Mesothelial cell of epicardium (in vitro differentiated cells): ENCODE data around the gene CCDC74B. TPM values are rescaled to one million over a fixed set of nuclear protein-coding genes. Genes with fewer than 3 reads are reported as not detected.
"Not testable (repeated sequence)": the region's sequence is repeated elsewhere in the genome, so short reads cannot be mapped to it uniquely, and the experiment has no call there.

Experiments used
- DNase-seq, 2 experiments: peaks; one replicate each; pipeline ENCODE4 v3.0.0; 2021; ENCODE audit warnings: low spot score in 2 of 2; ENCODE audit not compliant: unreplicated experiment in 2 of 2
- H3K27ac Mint-ChIP-seq: 2 replicates; pipeline ENCODE4 v1.8.0; 2021; ENCODE audit warnings: mixed read lengths
- H3K27me3 Mint-ChIP-seq: 2 replicates; pipeline ENCODE4 v1.8.0; 2021; ENCODE audit warnings: low read depth, mixed read lengths
- H3K36me3 Mint-ChIP-seq: 2 replicates; pipeline ENCODE4 v1.8.0; 2021; ENCODE audit warnings: mixed read lengths
- H3K4me1 Mint-ChIP-seq: 2 replicates; pipeline ENCODE4 v1.8.0; 2021; ENCODE audit warnings: mixed read lengths
- H3K4me3 Mint-ChIP-seq: 2 replicates; pipeline ENCODE4 v1.8.0; 2021; ENCODE audit warnings: mild to moderate bottlenecking, moderate library complexity, mixed read lengths
- H3K9me3 Mint-ChIP-seq: 2 replicates; pipeline ENCODE4 v1.8.0; 2021; ENCODE audit warnings: mixed read lengths
- total RNA-seq: library from RNA; stranded (reverse); gene quantifications from 3 replicates; pipeline ENCODE4 v1.2.1, GENCODE V29; 2021
- TF ChIP-seq, protein P1 (sequence below): fragments of 200-600 bp; sonication (generic); IDR thresholded peaks from one replicate; pipeline ENCODE4 v1.5.0; 2021; ENCODE audit warnings: antibody characterized with exemption; ENCODE audit not compliant: unreplicated experiment

Gene CCDC74B
- total RNA-seq, 1 donor from 2014 or later, result 8.9 TPM

DNA sequence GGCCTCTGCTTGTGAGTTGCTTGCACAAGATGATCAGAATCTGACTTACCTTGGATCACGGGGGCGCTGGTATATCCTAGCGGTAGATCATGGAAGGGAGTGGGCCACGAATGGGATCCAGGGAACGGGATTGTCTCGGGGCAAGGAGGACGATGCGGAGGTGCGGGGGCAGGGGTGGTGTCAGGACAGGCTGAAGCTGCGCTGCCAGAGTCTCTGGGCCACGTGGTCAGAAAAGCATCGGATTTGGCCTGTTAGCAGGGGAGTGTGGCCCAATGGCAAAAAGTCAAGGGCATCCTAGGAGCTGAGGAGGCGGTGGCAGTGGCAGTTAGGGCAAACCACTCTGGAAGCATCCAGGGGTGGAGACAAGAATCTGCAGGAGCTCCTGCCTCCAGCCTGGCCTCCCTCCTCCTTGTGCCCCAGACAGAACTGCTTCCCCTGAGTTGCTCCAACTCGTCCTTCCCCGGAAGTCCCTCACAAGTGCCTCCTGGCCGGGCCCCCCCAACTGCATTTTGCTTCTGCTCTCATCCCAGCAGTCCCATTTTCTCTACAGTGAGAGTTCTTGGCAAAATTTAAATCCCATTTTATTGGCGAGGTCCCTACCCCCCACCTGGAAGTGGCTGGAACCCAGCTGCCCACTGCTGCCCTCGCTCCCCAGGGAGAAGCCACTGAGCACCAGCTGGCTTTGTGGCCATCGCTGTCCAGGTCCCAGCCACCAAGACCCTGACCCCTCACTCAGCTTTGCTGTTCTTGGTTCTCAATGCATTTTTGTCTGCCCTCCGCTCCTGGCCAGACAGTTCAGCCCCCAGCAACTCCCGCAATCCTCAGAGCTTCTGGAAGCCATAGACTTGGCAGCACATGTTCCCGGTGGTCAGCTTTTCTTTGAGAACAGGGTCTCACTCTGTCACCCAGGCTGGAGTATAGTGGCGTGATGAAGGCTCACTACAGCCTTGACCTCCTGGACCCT lies 5.6 kb upstream of the CCDC74B start:
- H3K36me3 Mint-ChIP-seq, result peaks cover 6% of the 10 kb centered on the region
- DNase-seq, result peak in 1 of 2 experiments; percentile 10
- H3K9me3 Mint-ChIP-seq, result no peaks in the 10 kb centered on the region
- H3K27me3 Mint-ChIP-seq, result no peaks in the 10 kb centered on the region
- H3K27ac Mint-ChIP-seq, result no peak overlapping the region
- no peaks in the 10 kb centered on the region for H3K4me1 Mint-ChIP-seq
- TF ChIP-seq, protein P1, sequence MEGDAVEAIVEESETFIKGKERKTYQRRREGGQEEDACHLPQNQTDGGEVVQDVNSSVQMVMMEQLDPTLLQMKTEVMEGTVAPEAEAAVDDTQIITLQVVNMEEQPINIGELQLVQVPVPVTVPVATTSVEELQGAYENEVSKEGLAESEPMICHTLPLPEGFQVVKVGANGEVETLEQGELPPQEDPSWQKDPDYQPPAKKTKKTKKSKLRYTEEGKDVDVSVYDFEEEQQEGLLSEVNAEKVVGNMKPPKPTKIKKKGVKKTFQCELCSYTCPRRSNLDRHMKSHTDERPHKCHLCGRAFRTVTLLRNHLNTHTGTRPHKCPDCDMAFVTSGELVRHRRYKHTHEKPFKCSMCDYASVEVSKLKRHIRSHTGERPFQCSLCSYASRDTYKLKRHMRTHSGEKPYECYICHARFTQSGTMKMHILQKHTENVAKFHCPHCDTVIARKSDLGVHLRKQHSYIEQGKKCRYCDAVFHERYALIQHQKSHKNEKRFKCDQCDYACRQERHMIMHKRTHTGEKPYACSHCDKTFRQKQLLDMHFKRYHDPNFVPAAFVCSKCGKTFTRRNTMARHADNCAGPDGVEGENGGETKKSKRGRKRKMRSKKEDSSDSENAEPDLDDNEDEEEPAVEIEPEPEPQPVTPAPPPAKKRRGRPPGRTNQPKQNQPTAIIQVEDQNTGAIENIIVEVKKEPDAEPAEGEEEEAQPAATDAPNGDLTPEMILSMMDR, result no peak
- no peak overlapping the region for H3K4me3 Mint-ChIP-seq

DNA sequence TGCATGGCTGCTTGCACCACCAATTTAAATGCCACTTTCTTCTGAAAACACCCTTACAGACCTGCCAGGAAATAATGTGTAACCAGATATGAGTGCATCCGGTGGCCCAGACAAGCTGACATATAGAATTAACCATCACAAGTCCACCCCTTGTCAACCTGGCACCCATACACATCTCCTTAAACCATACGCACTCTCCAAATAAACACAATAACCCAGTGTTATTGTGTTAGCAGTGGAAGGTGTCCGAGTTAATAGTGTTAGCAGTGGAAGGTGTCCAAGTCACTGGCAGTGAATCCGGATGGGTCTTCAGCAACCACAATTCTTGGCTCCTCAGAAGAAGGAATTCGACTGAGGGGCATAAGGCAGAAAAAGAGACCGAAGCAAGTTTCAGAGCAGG lies 3.6 kb upstream of the CCDC74B start:
- H3K27me3 Mint-ChIP-seq, H3K36me3 Mint-ChIP-seq, H3K4me3 Mint-ChIP-seq, H3K4me1 Mint-ChIP-seq, DNase-seq, H3K9me3 Mint-ChIP-seq, H3K27ac Mint-ChIP-seq: not testable (repeated sequence)

DNA sequence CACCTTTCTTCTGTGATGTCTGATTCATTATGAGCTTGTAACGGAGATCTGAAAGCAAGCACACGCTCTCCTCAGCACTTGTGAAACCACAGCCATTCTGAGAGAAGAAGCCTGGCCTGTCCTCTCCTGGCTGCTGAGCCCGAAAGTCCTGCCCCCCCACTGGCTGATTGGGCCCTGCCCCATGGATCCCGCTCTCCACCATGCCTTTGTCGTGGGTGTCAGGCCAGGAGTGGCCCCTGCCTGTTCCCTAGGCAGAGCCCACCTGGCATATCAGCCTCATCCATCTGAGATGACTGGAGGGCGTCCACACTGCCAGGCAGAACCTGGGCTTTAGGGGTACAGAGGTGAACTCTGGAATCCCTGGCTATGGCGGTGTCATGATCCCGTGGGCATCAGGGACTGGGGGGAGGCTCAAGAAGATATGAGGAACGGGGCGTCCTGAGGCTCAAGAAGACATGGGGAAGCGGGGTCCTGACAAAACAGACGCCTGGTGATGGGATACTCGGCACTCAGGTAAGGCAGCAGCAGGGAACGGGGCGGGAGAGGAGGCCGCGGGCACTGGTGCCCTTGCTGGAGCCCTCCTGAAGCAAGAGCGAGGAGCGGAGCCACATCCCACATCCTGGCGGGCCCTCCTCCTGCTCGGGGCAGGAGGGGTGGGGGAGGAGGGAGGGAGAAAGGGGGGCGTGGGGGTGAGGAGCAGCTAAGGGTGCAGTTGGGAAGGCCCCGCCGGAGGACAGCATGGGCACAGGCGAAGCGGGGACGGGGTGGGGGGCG lies 1.5 kb downstream of the CCDC74B start:
- not testable (repeated sequence) for H3K4me1 Mint-ChIP-seq, H3K9me3 Mint-ChIP-seq

DNA sequence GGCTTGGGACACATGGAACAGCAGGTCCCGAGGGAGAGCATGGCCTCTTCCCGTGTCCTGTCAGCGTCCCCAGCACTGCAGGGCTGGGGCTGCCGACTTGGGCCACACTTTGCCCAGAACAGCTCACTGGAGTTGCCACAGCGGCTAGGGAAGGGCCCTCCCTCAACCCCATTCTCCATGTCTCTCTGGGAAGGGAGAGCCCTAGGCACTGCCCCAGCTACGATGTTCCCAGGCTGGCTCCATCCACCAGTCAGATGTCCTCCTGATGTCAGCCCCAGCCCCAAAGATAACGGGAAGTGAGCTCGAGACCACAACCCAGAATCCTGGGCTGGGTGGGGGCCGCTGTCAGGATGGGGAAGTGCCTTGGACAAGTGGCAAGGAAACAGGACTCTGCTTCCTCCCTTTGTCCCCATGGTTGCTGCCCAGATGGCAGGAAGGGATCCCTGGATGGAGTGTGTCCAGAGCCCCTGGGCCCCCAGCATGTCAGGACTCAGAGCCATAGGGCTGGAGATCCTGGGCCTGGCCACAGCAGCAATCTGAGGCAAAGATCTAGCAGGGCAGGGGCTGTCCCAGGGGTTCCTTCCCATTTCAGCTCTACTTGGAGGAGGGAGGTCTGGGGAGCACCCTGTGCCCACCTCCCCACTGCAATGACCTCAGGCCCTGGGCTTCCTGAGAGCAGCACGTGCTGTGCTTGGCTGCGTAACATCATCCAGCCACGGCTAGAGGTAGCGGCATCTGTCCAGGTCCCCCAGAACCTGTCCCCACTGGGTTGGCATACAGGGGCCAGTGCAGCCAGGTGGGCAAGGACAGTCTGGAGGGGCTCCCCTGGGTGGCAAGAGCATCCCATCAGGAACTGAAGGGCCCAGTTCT lies 2.3 kb downstream of the CCDC74B start:
- not testable (repeated sequence) for H3K9me3 Mint-ChIP-seq, H3K27ac Mint-ChIP-seq, H3K4me1 Mint-ChIP-seq, H3K27me3 Mint-ChIP-seq, H3K36me3 Mint-ChIP-seq
- DNase-seq, result peak in 1 of 2 experiments; percentile 22
- peak overlapping the region; percentile 61 for H3K4me3 Mint-ChIP-seq

More for the DNA sequence above, 1.5 kb downstream of the CCDC74B start:
- peak in 1 of 2 experiments; percentile 36 for DNase-seq
- H3K4me3 Mint-ChIP-seq, result peak overlapping the region; percentile 74
- peak overlapping the region; percentile 47 for H3K27ac Mint-ChIP-seq
- not testable (repeated sequence) for H3K36me3 Mint-ChIP-seq, H3K27me3 Mint-ChIP-seq

DNA sequence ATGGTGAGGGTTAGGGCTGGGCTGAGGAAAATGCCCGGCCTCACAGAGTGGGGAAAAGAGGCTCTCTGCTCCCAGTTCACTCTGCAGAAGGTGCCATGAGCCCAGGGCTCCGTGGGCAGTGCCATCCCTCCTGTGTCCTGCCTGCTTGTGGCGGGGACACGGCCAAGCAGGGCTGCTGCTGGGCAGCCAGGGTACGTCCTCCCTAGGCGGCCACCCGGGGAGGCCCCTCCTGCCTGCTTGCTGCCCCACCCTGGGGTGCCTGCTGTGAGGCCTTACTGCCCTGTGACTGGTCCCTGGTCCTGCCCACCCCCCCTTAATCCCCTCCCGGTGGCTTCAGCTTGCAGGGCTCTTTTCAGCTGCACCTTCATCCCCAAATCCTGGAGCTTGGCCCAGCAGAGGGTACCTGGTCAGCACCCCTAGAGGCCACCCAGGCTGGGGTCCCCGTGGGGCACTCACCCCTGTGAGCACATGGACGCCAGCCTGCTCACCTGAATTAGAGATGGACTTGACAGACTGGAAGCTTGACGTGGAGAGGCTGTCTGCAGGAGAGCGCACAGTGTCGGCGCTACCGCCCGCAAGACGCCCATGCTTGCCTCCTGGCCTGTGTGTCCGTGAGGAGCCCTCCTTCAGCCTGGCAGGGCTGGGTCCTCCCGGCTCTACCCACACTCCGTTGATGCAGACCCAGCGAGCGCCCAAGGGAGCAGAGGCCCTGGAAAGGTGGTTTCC lies 3.1 kb downstream of the CCDC74B start:
- peak in 1 of 2 experiments; percentile 32 for DNase-seq
- not testable (repeated sequence) for H3K27me3 Mint-ChIP-seq, H3K9me3 Mint-ChIP-seq, H3K4me3 Mint-ChIP-seq, H3K4me1 Mint-ChIP-seq, H3K27ac Mint-ChIP-seq, H3K36me3 Mint-ChIP-seq

DNA sequence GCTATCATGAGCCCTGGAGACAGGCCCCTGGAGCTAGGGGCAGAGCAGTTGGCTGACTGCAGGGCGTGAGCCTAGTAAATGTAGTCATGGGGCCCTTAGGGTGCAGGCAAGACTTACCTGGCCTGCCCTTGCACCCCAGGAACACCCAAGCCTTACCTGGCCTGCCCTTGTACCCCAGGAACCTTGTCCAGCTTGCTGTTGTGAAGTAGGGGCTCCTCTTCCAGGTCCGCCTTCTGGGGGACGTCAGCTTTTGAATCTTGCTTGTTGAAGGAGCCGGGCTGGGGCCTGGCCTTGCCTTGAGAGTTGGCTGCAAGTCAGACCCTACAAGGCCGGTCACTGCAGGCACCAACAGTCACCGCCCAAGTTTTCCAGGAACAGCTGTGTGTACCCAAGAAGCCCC lies 3.9 kb downstream of the CCDC74B start:
- not testable (repeated sequence) for H3K36me3 Mint-ChIP-seq, H3K4me1 Mint-ChIP-seq, H3K9me3 Mint-ChIP-seq, DNase-seq, H3K4me3 Mint-ChIP-seq, H3K27ac Mint-ChIP-seq, H3K27me3 Mint-ChIP-seq

DNA sequence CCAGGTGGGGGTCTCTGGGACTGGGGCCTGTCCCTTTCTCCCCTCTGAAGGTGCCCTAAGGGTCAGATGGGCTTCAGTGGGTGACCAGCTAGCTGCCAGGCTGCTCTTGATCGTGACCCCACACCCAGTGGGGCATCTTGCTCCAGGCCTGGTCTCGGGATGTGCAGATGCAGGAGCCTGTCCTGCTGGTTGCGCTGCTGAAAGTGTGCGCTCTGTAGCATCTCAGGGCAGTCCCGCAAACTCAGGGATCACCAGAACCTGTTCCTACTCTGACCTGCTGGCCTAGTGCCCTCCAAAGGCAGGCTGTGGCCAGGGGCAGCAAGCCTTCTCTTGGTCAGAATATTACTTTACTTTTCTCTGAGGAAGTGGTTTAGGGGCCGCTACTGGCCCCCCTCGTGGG lies 4.4 kb downstream of the CCDC74B start:
- not testable (repeated sequence) for H3K27me3 Mint-ChIP-seq, H3K4me3 Mint-ChIP-seq, H3K36me3 Mint-ChIP-seq, H3K9me3 Mint-ChIP-seq, DNase-seq, H3K27ac Mint-ChIP-seq, H3K4me1 Mint-ChIP-seq

DNA sequence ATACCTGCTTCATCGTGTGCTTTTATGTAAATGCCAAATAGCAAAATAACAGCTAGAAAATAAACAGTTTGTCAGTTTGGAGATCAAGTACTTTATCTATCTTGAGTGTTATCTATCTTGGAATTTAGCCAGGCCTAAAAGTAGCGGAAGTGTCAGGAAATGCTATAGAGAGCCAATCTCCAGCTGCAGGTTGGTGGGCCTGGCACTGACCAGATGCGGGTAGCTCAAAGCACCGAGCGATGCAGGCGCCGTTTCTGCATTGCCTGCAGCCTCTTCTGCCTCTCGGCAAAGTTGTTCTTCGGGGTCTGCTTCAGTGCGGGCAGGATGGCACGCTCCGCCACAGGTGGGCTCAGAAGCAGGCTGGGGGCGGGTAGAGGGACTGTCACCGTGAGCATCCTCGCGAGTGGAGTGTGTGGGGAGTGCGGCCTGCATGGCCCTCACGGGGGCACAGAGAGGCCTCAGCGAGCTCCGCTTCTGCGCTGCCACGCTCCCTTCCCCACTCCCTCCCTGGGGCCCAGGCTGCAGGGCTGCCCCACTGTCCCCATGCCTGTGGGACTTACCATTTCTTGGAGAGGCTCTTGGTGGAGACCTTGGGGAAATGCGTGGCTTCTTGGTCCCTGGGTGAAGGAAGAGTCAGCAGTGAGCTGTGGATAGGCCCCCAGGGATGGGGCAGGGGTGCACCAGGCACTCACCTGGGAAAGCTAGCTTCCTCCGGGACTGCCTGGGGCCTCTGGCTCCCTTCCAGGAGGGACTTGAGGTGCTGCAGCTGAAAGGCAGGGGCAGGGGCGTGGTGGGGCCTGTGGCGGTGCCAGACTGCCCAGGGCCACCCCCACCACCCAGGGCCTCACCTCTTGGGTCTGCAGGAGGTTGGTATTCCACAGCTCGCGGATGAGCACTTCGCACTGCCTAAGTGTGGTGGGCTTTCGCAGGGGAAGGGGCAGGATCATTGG lies 5.3 kb downstream of the CCDC74B start:
- not testable (repeated sequence) for H3K4me1 Mint-ChIP-seq, H3K27ac Mint-ChIP-seq, H3K36me3 Mint-ChIP-seq, H3K9me3 Mint-ChIP-seq, H3K4me3 Mint-ChIP-seq, H3K27me3 Mint-ChIP-seq
- peak in 1 of 2 experiments; percentile 32 for DNase-seq

DNA sequence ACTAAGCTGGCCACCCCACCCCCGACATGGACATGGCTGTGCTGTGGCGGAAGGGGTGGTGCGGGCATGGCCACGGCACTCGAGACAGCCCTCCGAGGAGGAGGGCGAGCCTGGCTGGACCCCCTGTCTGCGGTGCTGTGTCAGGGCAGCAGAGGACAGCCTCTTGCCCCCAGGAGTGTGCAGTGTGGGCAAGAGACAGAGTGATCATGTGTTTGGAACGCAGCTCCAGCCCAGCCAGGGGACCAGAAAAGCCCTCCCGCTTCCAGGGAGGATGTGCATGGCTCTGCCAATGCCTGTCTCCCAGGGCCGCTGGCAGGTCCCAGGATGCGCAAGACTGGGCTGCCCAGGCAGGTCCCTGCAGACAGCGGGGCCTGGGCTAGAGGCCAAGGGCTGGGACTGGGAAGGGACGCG lies 6.1 kb downstream of the CCDC74B start:
- H3K4me1 Mint-ChIP-seq, H3K4me3 Mint-ChIP-seq, H3K27me3 Mint-ChIP-seq, H3K36me3 Mint-ChIP-seq, H3K27ac Mint-ChIP-seq, H3K9me3 Mint-ChIP-seq: not testable (repeated sequence)
- DNase-seq, result peak in 1 of 2 experiments; percentile 28

DNA sequence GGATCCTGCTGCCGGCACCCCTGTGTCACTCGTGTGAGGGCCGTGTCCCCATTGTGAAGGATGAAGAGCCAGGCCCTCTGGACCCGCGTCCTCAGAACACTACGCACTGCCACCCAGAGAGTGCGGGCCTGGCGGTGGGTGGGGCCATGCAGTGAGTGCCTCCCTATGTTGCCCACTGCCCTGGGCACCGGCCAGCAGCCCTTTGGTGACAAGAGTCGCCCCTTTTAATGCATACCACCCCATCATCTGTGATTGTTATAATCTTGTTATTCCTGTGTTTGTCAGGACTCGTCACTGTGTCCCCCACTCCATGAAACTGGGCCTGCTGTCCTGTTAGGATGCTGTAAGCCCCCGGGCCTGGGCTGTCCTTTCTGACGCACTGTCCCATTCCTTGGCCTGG lies 6.6 kb downstream of the CCDC74B start:
- peak in 1 of 2 experiments; percentile 31 for DNase-seq
- H3K9me3 Mint-ChIP-seq, H3K4me3 Mint-ChIP-seq, H3K36me3 Mint-ChIP-seq, H3K27ac Mint-ChIP-seq, H3K27me3 Mint-ChIP-seq, H3K4me1 Mint-ChIP-seq: not testable (repeated sequence)

DNA sequence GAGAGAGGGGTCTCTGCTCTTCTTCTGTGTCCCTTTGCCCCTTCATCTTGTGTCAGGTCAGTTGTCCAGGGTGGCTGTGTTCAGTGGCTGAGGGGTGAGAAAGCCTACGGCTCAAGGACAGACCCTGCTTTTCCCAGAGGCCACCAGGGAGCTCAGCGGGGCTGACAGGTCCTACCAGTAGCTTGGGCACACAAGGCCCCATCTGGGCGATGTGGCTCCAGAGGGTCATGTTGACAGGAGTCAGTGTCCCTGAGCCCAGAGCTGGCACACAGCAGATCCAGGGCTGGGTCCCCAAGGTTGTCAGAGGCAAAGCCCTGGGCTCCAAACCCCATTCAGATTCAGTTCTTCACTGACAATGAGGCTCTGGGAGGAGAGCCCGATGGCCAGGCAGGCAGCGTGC lies 7.8 kb downstream of the CCDC74B start:
- not testable (repeated sequence) for H3K27ac Mint-ChIP-seq, H3K36me3 Mint-ChIP-seq, H3K4me3 Mint-ChIP-seq, H3K9me3 Mint-ChIP-seq, H3K4me1 Mint-ChIP-seq, H3K27me3 Mint-ChIP-seq, DNase-seq
